ENCODE measurements around the gene C5orf52. TPM values are rescaled to one million over a fixed set of nuclear protein-coding genes. Genes with fewer than 3 reads are reported as not detected.
"Not testable (repeated sequence)": the region's sequence is repeated elsewhere in the genome, so short reads cannot be mapped to it uniquely, and the experiment has no call there.

The C5orf52 gene
- total RNA-seq, 1 donor from 2014 or later = not detected

DNA sequence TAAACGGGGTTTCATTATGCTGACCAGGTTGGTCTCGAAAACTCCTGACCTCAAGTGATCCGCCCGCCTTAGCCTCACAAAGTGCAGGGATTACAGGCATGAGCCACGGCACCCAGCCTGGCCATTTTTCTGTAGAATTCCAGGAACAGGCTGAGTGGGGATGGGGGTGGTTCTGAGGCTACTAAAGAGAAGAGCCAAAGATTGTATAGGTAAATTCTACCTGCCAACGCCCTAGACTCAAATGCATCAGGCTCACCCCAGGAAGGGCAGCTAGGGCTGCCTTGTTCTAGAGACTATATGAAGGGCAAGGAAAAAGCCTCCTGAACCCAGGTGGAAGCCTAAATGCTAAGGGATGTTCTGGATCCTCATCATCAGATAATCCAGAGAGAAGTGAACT is 1.6 kb upstream of the C5orf52 start:
- H3K4me3 ChIP-seq = no peak overlapping the region
- TF ChIP-seq CTCF (IDR thresholded peaks at IDR 0.05) = no peak
- H3K27me3 ChIP-seq = peaks cover 11% of the 10 kb centered on the region
- no peak overlapping the region for H3K27ac ChIP-seq
- DNase-seq (no peak), ATAC-seq (no peak)
- no peaks in the 10 kb centered on the region for H3K9me3 ChIP-seq
- intact Hi-C loops (cut with DNase I) = no loop called here
- H3K4me1 ChIP-seq = peaks cover 8% of the 10 kb centered on the region
- no peaks in the 10 kb centered on the region for H3K36me3 ChIP-seq

DNA sequence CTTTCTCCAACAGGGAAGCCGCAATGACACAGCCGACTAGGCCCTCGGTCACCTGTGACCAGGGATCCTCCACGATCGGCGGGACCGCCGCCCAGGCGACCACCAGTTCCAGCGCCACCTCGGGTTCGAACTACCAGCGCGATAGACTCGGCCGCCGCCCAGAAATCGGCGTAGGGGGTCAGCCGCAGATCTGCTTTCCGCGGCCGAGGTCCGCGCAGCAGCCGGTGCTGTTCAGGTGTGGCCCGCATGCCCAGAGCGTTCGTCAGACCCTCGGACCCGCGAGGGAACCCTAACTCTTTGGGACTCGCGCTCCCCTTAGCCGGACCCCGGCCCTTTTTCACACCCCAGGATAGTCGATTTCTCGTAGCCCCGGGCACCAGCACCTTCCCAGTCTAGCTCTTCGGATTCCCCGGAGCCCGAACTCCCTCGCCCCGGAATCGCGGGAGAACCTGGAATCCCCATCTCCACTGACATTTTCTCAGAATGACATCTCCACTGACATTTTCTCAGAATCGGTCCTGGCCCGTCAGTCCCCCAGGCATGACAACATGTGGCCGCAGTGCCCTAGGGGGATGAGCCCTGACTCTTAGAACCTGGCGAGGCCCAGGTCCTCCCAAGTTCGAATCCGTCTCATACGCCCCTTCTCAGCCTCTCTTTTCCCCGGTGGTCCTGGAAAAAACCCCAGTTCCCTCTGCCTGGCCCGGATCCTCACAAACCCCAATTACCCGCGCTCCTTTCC is 428 bp downstream of the C5orf52 start:
- Histone ChIP-seq H3K4me3 (peak overlapping the region; percentile 47), H3K9me3 (no peaks in the 10 kb centered on the region), H3K4me1 (peaks cover 8% of the 10 kb centered on the region), H3K27ac (no peak overlapping the region), H3K27me3 (peaks cover 11% of the 10 kb centered on the region), H3K36me3 (no peaks in the 10 kb centered on the region)
- no peak for ATAC-seq
- no peak for DNase-seq
- TF ChIP-seq CTCF (IDR thresholded peaks at IDR 0.05) = no peak
- intact Hi-C loops (cut with DNase I) = no loop called here

GRCh38 chr5:157672976-157673375 is 1.6 kb downstream of the C5orf52 start:
- no peak for DNase-seq
- peaks cover 11% of the 10 kb centered on the region for H3K27me3 ChIP-seq
- intact Hi-C loops (cut with DNase I) = no loop called here

DNA sequence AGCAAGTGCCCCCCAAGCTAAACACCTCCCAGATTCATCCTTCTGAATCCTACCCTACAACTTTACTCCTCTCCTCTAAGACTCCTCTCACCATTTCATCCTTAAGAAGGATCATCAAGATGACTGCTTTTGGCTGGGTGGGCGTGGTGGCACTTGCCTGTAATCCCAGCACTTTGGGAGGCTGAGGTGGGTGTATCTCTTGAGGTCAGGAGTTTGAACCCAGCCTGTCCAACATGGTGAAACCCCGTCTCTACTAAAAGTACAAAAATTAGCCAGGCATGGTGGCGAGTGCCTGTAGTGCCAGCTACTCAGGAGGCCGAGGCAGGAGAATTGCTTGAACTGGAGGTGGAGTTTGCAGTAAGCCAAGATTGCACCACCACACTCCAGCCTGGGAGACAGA is 3.0 kb downstream of the C5orf52 start:
- H3K36me3 ChIP-seq; intact Hi-C loops (cut with DNase I); H3K27ac ChIP-seq; ATAC-seq; H3K4me1 ChIP-seq; H3K9me3 ChIP-seq; H3K4me3 ChIP-seq; DNase-seq: not testable (repeated sequence)
- peaks cover 11% of the 10 kb centered on the region for H3K27me3 ChIP-seq

More at GRCh38 chr5:157672976-157673375, 1.6 kb downstream of the C5orf52 start:
- Histone ChIP-seq H3K27ac (no peak overlapping the region), H3K4me1 (peaks cover 8% of the 10 kb centered on the region), H3K9me3 (no peaks in the 10 kb centered on the region), H3K4me3 (no peak overlapping the region), H3K36me3 (no peaks in the 10 kb centered on the region)
- ATAC-seq = no peak
- TF ChIP-seq CTCF (IDR thresholded peaks at IDR 0.05) = no peak

GRCh38 chr5:157677931-157678330 is 6.6 kb downstream of the C5orf52 start:
- no peak for TF ChIP-seq CTCF (IDR thresholded peaks at IDR 0.05)
- ATAC-seq (peak; percentile 35), DNase-seq (no peak)
- H3K36me3 ChIP-seq = no peaks in the 10 kb centered on the region
- H3K27me3 ChIP-seq = no peaks in the 10 kb centered on the region
- no peaks in the 10 kb centered on the region for H3K4me1 ChIP-seq
- H3K27ac ChIP-seq = no peak overlapping the region
- no peaks in the 10 kb centered on the region for H3K9me3 ChIP-seq
- intact Hi-C loops (cut with DNase I) = no loop called here
- no peak overlapping the region for H3K4me3 ChIP-seq

DNA sequence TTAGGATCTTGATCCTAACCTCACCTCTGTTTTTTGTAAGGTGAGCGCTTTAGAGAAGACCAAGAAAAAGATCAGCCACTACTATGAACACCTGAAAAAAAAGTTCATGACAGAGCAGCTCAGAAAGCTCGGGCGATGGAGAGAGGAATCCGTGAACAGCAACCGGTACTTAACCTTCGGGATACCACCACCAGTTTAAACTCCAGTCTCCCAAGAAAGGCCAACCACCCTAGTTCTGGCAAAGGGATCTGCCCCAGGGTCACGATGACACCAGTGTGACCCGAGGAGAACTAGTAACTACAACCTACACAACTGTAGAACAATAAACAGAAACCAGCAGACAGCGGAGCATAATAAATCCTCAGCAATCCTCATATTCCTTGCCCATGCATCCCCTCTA is 8.5 kb downstream of the C5orf52 start:
- Histone ChIP-seq H3K36me3 (no peaks in the 10 kb centered on the region), H3K9me3 (no peaks in the 10 kb centered on the region), H3K4me3 (no peak overlapping the region), H3K27ac (no peak overlapping the region), H3K4me1 (no peaks in the 10 kb centered on the region), H3K27me3 (no peaks in the 10 kb centered on the region)
- no peak for ATAC-seq
- TF ChIP-seq CTCF (IDR thresholded peaks at IDR 0.05) = no peak
- intact Hi-C loops (cut with DNase I) = no loop called here
- DNase-seq = no peak
